Liver (tissue), 9 donors: ENCODE measurements around the gene RPS27A. TPM values are rescaled to one million over a fixed set of nuclear protein-coding genes. Genes with fewer than 3 reads are reported as not detected.

Source experiments
- DNase-seq: peaks from one replicate; pipeline ENCODE4 v3.0.0-alpha.2; 2017; ENCODE audit warnings: low spot score
- H3K27ac ChIP-seq, 2 donors: one replicate each; pipeline ENCODE4 v1.7.0; 2013; ENCODE audit warnings: inconsistent platforms in 2 of 2, low read length in 2 of 2, control low read depth in 1 of 2, low read depth in 1 of 2, mild to moderate bottlenecking in 1 of 2
- H3K27me3 ChIP-seq, 4 donors: one replicate each; pipeline versions ENCODE4 v1.6.1 to v1.7.0; 2013; ENCODE audit warnings: low read length in 3 of 4, inconsistent platforms in 1 of 4, mild to moderate bottlenecking in 1 of 4, moderate library complexity in 1 of 4; ENCODE audit not compliant: control insufficient read depth in 4 of 4, insufficient read depth in 4 of 4
- H3K36me3 ChIP-seq, 4 donors: one replicate each; pipeline versions ENCODE4 v1.6.1 to v1.7.0; 2013; ENCODE audit warnings: low read length in 3 of 4, mild to moderate bottlenecking in 3 of 4, low read depth in 1 of 4, moderate library complexity in 1 of 4; ENCODE audit not compliant: control insufficient read depth in 4 of 4, insufficient read depth in 3 of 4
- H3K4me1 ChIP-seq, 4 donors: one replicate each; pipeline versions ENCODE4 v1.6.1 to v1.7.0; 2013; ENCODE audit warnings: low read length in 3 of 4, mild to moderate bottlenecking in 3 of 4, moderate library complexity in 1 of 4; ENCODE audit not compliant: control insufficient read depth in 4 of 4, insufficient read depth in 4 of 4
- H3K4me3 ChIP-seq, 3 donors: one replicate each; pipeline versions ENCODE4 v1.6.1 to v1.7.0; 2013; ENCODE audit warnings: low read length in 3 of 3, control low read depth in 1 of 3, low read depth in 1 of 3, mild to moderate bottlenecking in 1 of 3
- H3K9ac ChIP-seq, 2 donors: one replicate each; pipeline ENCODE4 v1.7.0; 2013; ENCODE audit warnings: low read length in 2 of 2, mild to moderate bottlenecking in 2 of 2, moderate library complexity in 2 of 2, control low read depth in 1 of 2, low read depth in 1 of 2
- H3K9me3 ChIP-seq, 4 donors: one replicate each; pipeline versions ENCODE4 v1.6.1 to v1.7.0; 2013; ENCODE audit warnings: low read length in 3 of 4; ENCODE audit not compliant: control insufficient read depth in 4 of 4
- EGR1 ChIP-seq, 2 donors: IDR thresholded peaks; 2 replicates each; pipeline ENCODE4 v1.6.1; 2016 to 2018; ENCODE audit warnings: antibody characterized with exemption in 2 of 2, low read depth in 2 of 2
- FOXA1 ChIP-seq: IDR thresholded peaks from 2 replicates; pipeline ENCODE4 v1.6.1; 2016; ENCODE audit warnings: antibody characterized with exemption
- GABPA ChIP-seq, 2 donors: IDR thresholded peaks in 1 of 2; conservative IDR thresholded peaks in 1 of 2; 2 replicates each; pipeline ENCODE4 v1.6.1; 2016; ENCODE audit warnings: antibody characterized with exemption in 2 of 2, mild to moderate bottlenecking in 1 of 2, moderate library complexity in 1 of 2
- HNF4A ChIP-seq, 2 donors: conservative IDR thresholded peaks; 2 replicates each; pipeline ENCODE4 v1.6.1; 2016; ENCODE audit warnings: antibody characterized with exemption in 2 of 2, mild to moderate bottlenecking in 2 of 2
- NR2F2 ChIP-seq: IDR thresholded peaks from 2 replicates; pipeline ENCODE4 v1.6.1; 2016; ENCODE audit warnings: antibody characterized with exemption
- RAD21 ChIP-seq, 2 donors: IDR thresholded peaks; 2 replicates each; pipeline ENCODE4 v1.6.1; 2016; ENCODE audit warnings: antibody characterized with exemption in 2 of 2, mild to moderate bottlenecking in 2 of 2
- RXRA ChIP-seq, 2 donors: IDR thresholded peaks; 2 replicates each; pipeline ENCODE4 v1.6.1; 2017 to 2018; ENCODE audit warnings: antibody characterized with exemption in 2 of 2, mild to moderate bottlenecking in 1 of 2
- SP1 ChIP-seq: IDR thresholded peaks from 2 replicates; pipeline ENCODE4 v1.6.1; 2018; ENCODE audit warnings: antibody characterized with exemption, mild to moderate bottlenecking
- TAF1 ChIP-seq: conservative IDR thresholded peaks from 2 replicates; pipeline ENCODE4 v1.6.1; 2016; ENCODE audit warnings: antibody characterized with exemption, mild to moderate bottlenecking
- WGBS: extraction: QIAGEN DNeasy Blood & Tissue Kit; methylation state at CpG from one replicate; pipeline ENCODE4 v1.1.7; 2013; 5-methylcytosine and 5-hydroxymethylcytosine counted together
- polyA plus RNA-seq, 2 donors: library from polyadenylated mRNA; stranded (reverse) in 1 of 2; unstranded in 1 of 2; fragments of 200-250 nt in 1 of 2; fragments of >200 nt in 1 of 2; fragmentation: Nextera tagmentation in 1 of 2; extraction: Ambion mirVana in 1 of 2; gene quantifications; one replicate each; pipeline versions ENCODE4 v1.2.1 to v1.2.3, GENCODE V29; 2013 to 2015
- total RNA-seq, 2 donors: library from RNA; depleted of rRNA; stranded (reverse); fragments of >200 nt; gene quantifications; one replicate each; pipeline ENCODE4 v1.2.3, GENCODE V29; 2014
- TF ChIP-seq, protein P1 (sequence below): IDR thresholded peaks from 2 replicates; pipeline ENCODE4 v1.6.1; 2016; ENCODE audit warnings: antibody characterized with exemption
- TF ChIP-seq, protein P2 (sequence below): IDR thresholded peaks from 2 replicates; pipeline ENCODE4 v1.6.1; 2016; ENCODE audit warnings: antibody characterized with exemption
- TF ChIP-seq, protein P3 (sequence below): fragments of 150-350 bp; IDR thresholded peaks from 2 replicates; pipeline ENCODE4 v1.5.1; 2017; ENCODE audit warnings: improper control_type of control experiment, low read depth, low read length; ENCODE audit not compliant: missing input control
- TF ChIP-seq, protein P4 (sequence below): IDR thresholded peaks from 2 replicates; pipeline ENCODE4 v1.6.1; 2016; ENCODE audit warnings: antibody characterized with exemption
- TF ChIP-seq, protein P5 (sequence below): IDR thresholded peaks from 2 replicates; pipeline ENCODE4 v1.6.1; 2016; ENCODE audit warnings: antibody characterized with exemption, mild to moderate bottlenecking
- donor health status: healthy.
- donor health status: healthy.
- donor health status: healthy.
- donor health status: healthy.
- donor health status: healthy.

Gene RPS27A
- total and polyA plus RNA-seq, 4 donors = 225 to 655 (median 490) TPM

DNA sequence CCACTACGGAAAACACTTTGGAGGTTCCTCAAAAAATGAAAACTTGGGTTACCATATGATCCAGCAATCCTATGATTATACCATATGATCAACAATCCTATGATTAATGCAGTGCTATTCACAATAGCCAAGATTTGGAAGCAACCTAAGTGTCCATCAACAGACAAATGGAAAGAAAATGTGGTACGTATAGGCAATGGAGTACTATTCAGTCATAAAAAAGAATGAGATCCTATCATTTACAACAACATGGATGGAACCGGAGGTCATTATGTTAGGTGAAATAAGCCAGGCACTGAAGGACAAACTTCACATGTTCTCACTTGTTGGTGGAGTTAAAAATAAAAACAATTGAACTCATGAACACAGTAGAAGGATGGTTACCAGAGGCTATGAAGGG is 28.0 kb upstream of the RPS27A start:
- H3K27me3 ChIP-seq = no peaks in the 10 kb centered on the region
- H3K4me1 ChIP-seq = no peaks in the 10 kb centered on the region
- TF ChIP-seq, protein P1, sequence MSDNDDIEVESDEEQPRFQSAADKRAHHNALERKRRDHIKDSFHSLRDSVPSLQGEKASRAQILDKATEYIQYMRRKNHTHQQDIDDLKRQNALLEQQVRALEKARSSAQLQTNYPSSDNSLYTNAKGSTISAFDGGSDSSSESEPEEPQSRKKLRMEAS = no peak
- no peak for TF ChIP-seq EGR1 (IDR thresholded peaks at IDR 0.05; ENCODE audit: low read depth in 2 of 2)
- TF ChIP-seq, protein P2, sequence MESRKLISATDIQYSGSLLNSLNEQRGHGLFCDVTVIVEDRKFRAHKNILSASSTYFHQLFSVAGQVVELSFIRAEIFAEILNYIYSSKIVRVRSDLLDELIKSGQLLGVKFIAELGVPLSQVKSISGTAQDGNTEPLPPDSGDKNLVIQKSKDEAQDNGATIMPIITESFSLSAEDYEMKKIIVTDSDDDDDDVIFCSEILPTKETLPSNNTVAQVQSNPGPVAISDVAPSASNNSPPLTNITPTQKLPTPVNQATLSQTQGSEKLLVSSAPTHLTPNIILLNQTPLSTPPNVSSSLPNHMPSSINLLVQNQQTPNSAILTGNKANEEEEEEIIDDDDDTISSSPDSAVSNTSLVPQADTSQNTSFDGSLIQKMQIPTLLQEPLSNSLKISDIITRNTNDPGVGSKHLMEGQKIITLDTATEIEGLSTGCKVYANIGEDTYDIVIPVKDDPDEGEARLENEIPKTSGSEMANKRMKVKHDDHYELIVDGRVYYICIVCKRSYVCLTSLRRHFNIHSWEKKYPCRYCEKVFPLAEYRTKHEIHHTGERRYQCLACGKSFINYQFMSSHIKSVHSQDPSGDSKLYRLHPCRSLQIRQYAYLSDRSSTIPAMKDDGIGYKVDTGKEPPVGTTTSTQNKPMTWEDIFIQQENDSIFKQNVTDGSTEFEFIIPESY = no peak
- TF ChIP-seq HNF4A (conservative IDR thresholded peaks at IDR 0.05) = no peak
- no peak for TF ChIP-seq RXRA (IDR thresholded peaks at IDR 0.05)
- no peak for TF ChIP-seq RAD21 (IDR thresholded peaks at IDR 0.05)
- no peak for TF ChIP-seq GABPA (IDR thresholded peaks at IDR 0.05 in 1 of 2, conservative IDR thresholded peaks at IDR 0.05 in 1 of 2)
- DNase-seq = no peak
- no peak overlapping the region for H3K4me3 ChIP-seq
- H3K9ac ChIP-seq = no peak overlapping the region
- WGBS = 97% methylated on average over 3 of the region's 3 CpGs
- peaks cover 0 to 3% (median 0%) of the 10 kb centered on the region in 4 donors for H3K9me3 ChIP-seq
- H3K27ac ChIP-seq = no peak overlapping the region
- H3K36me3 ChIP-seq = peaks cover 0 to 7% (median 0%) of the 10 kb centered on the region in 4 donors

DNA sequence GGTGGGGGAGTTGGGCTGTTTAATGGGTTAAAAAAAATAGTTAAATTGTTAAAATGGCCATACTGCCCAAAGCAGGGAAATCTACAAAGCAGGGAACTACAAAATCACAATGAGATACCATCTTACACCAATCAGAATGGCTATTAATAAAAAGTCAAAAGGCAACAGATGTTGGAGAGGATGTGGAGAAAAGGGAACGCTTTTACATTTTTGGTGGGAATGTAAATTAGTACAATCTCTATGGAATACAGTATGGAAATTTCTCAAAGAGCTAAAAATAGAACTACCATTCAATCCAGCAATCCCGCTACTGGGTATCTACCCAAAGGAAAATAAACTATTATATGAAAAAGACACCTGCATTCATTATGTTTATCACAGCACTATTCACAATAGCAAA is 27.5 kb upstream of the RPS27A start:
- peaks cover 0 to under 1% (median 0%) of the 10 kb centered on the region in 4 donors for H3K9me3 ChIP-seq
- H3K27me3 ChIP-seq = no peaks in the 10 kb centered on the region
- peaks cover 0 to 7% (median 0%) of the 10 kb centered on the region in 4 donors for H3K36me3 ChIP-seq
- H3K9ac ChIP-seq = no peak overlapping the region
- no peak overlapping the region for H3K27ac ChIP-seq
- DNase-seq = no peak
- WGBS = 94% methylated on average over 2 of the region's 2 CpGs
- H3K4me3 ChIP-seq = no peak overlapping the region
- TF ChIP-seq, protein P1 = no peak
- TF ChIP-seq TAF1 = no peak
- TF ChIP-seq, protein P3, sequence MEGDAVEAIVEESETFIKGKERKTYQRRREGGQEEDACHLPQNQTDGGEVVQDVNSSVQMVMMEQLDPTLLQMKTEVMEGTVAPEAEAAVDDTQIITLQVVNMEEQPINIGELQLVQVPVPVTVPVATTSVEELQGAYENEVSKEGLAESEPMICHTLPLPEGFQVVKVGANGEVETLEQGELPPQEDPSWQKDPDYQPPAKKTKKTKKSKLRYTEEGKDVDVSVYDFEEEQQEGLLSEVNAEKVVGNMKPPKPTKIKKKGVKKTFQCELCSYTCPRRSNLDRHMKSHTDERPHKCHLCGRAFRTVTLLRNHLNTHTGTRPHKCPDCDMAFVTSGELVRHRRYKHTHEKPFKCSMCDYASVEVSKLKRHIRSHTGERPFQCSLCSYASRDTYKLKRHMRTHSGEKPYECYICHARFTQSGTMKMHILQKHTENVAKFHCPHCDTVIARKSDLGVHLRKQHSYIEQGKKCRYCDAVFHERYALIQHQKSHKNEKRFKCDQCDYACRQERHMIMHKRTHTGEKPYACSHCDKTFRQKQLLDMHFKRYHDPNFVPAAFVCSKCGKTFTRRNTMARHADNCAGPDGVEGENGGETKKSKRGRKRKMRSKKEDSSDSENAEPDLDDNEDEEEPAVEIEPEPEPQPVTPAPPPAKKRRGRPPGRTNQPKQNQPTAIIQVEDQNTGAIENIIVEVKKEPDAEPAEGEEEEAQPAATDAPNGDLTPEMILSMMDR = no peak
- TF ChIP-seq, protein P4, sequence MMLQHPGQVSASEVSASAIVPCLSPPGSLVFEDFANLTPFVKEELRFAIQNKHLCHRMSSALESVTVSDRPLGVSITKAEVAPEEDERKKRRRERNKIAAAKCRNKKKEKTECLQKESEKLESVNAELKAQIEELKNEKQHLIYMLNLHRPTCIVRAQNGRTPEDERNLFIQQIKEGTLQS = no peak
- TF ChIP-seq SP1 = no peak
- TF ChIP-seq EGR1 (IDR thresholded peaks at IDR 0.05; ENCODE audit: low read depth in 2 of 2) = no peak
- no peak for TF ChIP-seq NR2F2
- no peak for TF ChIP-seq RAD21 (IDR thresholded peaks at IDR 0.05)
- no peaks in the 10 kb centered on the region for H3K4me1 ChIP-seq

DNA sequence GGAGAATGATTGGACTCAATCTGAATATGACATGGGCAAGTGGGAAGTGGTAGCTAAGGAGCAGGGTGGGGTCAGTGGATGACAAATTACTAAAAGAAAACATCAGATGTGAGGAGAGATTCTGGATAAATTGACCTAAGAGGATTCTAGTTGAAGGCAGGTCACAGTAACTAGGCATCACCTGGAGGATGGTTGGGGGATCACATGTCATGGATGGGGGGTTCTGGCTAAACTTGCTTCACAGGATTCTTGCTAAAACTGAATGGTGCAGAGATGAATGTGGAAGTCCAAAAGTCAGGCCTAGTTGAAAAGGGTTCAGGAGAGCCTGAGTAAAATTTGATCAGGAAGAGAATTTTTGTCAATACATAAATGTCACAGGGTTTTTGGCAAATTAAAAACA is 18.7 kb upstream of the RPS27A start:
- H3K27ac ChIP-seq = no peak overlapping the region
- no peaks in the 10 kb centered on the region for H3K27me3 ChIP-seq
- H3K9me3 ChIP-seq = no peaks in the 10 kb centered on the region
- DNase-seq = no peak
- H3K4me1 ChIP-seq = no peaks in the 10 kb centered on the region
- H3K36me3 ChIP-seq = no peaks in the 10 kb centered on the region
- TF ChIP-seq, protein P2 = no peak
- TF ChIP-seq, protein P5, sequence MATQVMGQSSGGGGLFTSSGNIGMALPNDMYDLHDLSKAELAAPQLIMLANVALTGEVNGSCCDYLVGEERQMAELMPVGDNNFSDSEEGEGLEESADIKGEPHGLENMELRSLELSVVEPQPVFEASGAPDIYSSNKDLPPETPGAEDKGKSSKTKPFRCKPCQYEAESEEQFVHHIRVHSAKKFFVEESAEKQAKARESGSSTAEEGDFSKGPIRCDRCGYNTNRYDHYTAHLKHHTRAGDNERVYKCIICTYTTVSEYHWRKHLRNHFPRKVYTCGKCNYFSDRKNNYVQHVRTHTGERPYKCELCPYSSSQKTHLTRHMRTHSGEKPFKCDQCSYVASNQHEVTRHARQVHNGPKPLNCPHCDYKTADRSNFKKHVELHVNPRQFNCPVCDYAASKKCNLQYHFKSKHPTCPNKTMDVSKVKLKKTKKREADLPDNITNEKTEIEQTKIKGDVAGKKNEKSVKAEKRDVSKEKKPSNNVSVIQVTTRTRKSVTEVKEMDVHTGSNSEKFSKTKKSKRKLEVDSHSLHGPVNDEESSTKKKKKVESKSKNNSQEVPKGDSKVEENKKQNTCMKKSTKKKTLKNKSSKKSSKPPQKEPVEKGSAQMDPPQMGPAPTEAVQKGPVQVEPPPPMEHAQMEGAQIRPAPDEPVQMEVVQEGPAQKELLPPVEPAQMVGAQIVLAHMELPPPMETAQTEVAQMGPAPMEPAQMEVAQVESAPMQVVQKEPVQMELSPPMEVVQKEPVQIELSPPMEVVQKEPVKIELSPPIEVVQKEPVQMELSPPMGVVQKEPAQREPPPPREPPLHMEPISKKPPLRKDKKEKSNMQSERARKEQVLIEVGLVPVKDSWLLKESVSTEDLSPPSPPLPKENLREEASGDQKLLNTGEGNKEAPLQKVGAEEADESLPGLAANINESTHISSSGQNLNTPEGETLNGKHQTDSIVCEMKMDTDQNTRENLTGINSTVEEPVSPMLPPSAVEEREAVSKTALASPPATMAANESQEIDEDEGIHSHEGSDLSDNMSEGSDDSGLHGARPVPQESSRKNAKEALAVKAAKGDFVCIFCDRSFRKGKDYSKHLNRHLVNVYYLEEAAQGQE = no peak
- TF ChIP-seq, protein P3 = no peak
- no peak for TF ChIP-seq FOXA1
- no peak overlapping the region for H3K9ac ChIP-seq
- H3K4me3 ChIP-seq = no peak overlapping the region
